Nephron (organoid): ENCODE results near the gene PLEKHG4.
A peak's percentile ranks its signal among the peaks of the same experiment; 100 is the strongest.

Experiments
- H3K27ac Mint-ChIP-seq, 3 experiments: 2 replicates each; pipeline ENCODE4 v1.8.0; 2020; ENCODE audit warnings: mixed read lengths in 3 of 3, mild to moderate bottlenecking in 2 of 3, moderate library complexity in 1 of 3
- H3K27me3 Mint-ChIP-seq: 2 replicates; pipeline ENCODE4 v1.8.0; 2021; ENCODE audit warnings: low read depth, mild to moderate bottlenecking, moderate library complexity, mixed read lengths
- H3K36me3 Mint-ChIP-seq: 2 replicates; pipeline ENCODE4 v1.8.0; 2020; ENCODE audit warnings: low read depth, mixed read lengths
- H3K4me1 Mint-ChIP-seq: 2 replicates; pipeline ENCODE4 v1.8.0; 2020; ENCODE audit warnings: mixed read lengths
- H3K4me3 Mint-ChIP-seq, 3 experiments: 2 replicates each; pipeline ENCODE4 v1.8.0; 2020; ENCODE audit warnings: mild to moderate bottlenecking in 3 of 3, mixed read lengths in 3 of 3, moderate library complexity in 2 of 3
- H3K9me3 Mint-ChIP-seq: 2 replicates; pipeline ENCODE4 v1.8.0; 2020; ENCODE audit warnings: mixed read lengths
- CTCF ChIP-seq, 3 experiments: fragments of 200-600 bp; sonication (generic); IDR thresholded peaks; one replicate each; pipeline ENCODE4 v1.5.0; 2021; ENCODE audit warnings: antibody characterized with exemption in 3 of 3; ENCODE audit not compliant: unreplicated experiment in 3 of 3

The PLEKHG4 gene

DNA sequence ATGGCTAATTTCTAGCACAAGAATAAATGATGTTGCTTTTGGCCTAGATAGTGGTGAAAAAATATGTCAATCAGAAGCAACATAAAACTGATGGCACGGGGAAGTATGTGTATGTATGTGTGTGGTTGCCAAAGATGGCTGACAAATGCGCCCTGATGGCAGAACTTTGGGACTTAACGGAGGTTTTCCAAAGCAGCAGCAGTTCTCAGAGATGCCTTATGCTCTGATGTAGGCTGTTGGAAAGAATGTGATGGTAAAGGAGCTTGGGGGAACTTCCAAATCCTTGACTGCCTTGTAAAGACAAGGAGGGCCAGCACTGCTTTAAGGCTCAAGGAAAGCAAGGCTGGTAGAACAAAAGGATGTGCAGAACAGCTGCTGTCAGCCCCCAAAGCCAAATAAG is 31.2 kb downstream of the PLEKHG4 start:
- no peak for TF ChIP-seq CTCF (IDR thresholded peaks at IDR 0.05; ENCODE audit: unreplicated experiment in 3 of 3)
- H3K36me3 Mint-ChIP-seq, result no peaks in the 10 kb centered on the region
- no peak overlapping the region for H3K4me3 Mint-ChIP-seq
- H3K27me3 Mint-ChIP-seq, result peaks cover 12% of the 10 kb centered on the region
- H3K4me1 Mint-ChIP-seq, result peaks cover 19% of the 10 kb centered on the region
- H3K27ac Mint-ChIP-seq, result no peak overlapping the region
- no peaks in the 10 kb centered on the region for H3K9me3 Mint-ChIP-seq

DNA sequence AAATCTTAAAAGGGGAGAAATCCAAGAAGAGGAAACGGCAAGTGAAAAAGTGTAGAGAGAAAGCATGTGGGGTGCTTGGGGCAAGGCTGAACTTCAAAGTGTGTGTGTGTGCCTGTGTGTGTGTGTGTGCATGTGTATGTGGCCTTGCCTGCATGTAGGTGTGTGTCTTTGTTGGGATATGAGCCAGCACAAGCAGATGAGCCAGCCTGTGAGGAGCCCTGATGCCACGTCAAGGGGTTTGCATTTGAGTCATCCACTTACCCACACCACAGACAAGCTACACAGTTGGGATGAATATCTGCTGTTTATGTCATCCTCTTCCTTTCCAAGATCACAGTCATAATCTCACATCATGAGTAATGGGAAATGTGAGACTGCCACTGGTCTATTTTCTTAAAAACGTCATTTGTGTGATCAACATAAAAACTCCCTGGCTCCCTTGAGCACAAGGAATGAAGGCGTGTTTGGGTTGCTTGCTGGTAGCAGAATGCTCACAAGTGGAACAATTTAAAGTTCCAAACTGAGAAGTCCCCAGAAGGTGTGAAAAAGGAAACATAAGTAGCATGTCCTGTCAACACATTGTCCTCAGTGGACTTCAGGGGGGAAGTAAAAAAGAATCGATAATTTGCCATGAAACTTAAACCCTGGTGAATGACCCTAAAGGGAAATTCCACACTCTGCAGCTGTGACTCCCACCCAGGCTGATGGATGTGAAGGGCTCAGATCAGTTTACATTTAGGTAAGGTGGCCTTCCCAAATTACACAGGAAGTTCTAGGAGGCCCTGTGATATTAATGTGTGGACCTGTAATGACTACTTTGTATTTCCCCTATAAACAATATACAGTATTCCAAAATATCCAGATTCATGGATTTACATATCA is 32.5 kb downstream of the PLEKHG4 start:
- Mint-ChIP-seq H3K9me3 (no peaks in the 10 kb centered on the region), H3K4me1 (peaks cover 19% of the 10 kb centered on the region), H3K27me3 (peaks cover 11% of the 10 kb centered on the region), H3K4me3 (no peak overlapping the region), H3K27ac (peak overlapping the region; percentile 0 to 66 (median 0)), H3K36me3 (no peaks in the 10 kb centered on the region)
- TF ChIP-seq CTCF (IDR thresholded peaks at IDR 0.05; ENCODE audit: unreplicated experiment in 3 of 3), result no peak

DNA sequence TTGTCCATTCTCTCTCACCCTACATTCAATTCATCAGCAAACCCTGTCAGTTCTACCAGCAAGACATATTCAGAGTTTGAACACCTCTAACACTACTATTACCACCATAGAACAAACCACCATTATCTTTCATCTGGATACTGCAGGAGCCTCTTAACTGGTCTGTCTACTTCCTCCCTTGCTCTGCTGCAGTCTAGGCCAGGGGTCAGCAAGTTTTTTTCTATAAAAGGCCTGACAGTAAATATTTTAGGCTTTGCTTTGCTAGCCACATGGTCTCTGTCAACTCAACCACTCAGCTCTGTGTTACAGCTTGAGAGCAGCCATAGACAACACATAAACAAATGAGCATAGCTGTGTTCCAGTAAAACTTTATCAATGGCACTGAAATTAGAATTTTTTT is 33.4 kb downstream of the PLEKHG4 start:
- Mint-ChIP-seq H3K27ac (peak overlapping the region; percentile 0 to 66 (median 4)), H3K4me3 (no peak overlapping the region), H3K4me1 (peaks cover 19% of the 10 kb centered on the region), H3K27me3 (peaks cover 12% of the 10 kb centered on the region), H3K9me3 (no peaks in the 10 kb centered on the region), H3K36me3 (no peaks in the 10 kb centered on the region)
- TF ChIP-seq CTCF (IDR thresholded peaks at IDR 0.05; ENCODE audit: unreplicated experiment in 3 of 3), result no peak

- H3K36me3 Mint-ChIP-seq, result no peaks in the 10 kb centered on the region
- H3K27me3 Mint-ChIP-seq, result peaks cover 45% of the 10 kb centered on the region
- TF ChIP-seq CTCF (IDR thresholded peaks at IDR 0.05; ENCODE audit: unreplicated experiment in 3 of 3), result no peak
- no peak overlapping the region for H3K27ac Mint-ChIP-seq
- H3K4me3 Mint-ChIP-seq, result no peak overlapping the region
- H3K4me1 Mint-ChIP-seq, result no peaks in the 10 kb centered on the region
- no peaks in the 10 kb centered on the region for H3K9me3 Mint-ChIP-seq
Measured at GRCh38 chr16:67317853-67318252, 38.5 kb downstream of the PLEKHG4 start.

GRCh38 chr16:67326115-67326471 is 46.8 kb downstream of the PLEKHG4 start:
- no peaks in the 10 kb centered on the region for H3K9me3 Mint-ChIP-seq
- no peak for TF ChIP-seq CTCF (IDR thresholded peaks at IDR 0.05; ENCODE audit: unreplicated experiment in 3 of 3)
- peak overlapping the region; percentile 84 to 86 (median 84) for H3K4me3 Mint-ChIP-seq

More at GRCh38 chr16:67326115-67326471, 46.8 kb downstream of the PLEKHG4 start:
- H3K27me3 Mint-ChIP-seq, result peaks cover 48% of the 10 kb centered on the region
- peak overlapping the region in 1 of 3 experiments; percentile 9 for H3K27ac Mint-ChIP-seq
- H3K36me3 Mint-ChIP-seq, result no peaks in the 10 kb centered on the region
- peaks cover 15% of the 10 kb centered on the region for H3K4me1 Mint-ChIP-seq
